Measurements from ENCODE around the gene GIMAP5. TPM values are rescaled to one million over a fixed set of nuclear protein-coding genes. Genes with fewer than 3 reads are reported as not detected.

GIMAP5 gene
- total RNA-seq, 1 experiment from 2014 or later, result not detected

DNA sequence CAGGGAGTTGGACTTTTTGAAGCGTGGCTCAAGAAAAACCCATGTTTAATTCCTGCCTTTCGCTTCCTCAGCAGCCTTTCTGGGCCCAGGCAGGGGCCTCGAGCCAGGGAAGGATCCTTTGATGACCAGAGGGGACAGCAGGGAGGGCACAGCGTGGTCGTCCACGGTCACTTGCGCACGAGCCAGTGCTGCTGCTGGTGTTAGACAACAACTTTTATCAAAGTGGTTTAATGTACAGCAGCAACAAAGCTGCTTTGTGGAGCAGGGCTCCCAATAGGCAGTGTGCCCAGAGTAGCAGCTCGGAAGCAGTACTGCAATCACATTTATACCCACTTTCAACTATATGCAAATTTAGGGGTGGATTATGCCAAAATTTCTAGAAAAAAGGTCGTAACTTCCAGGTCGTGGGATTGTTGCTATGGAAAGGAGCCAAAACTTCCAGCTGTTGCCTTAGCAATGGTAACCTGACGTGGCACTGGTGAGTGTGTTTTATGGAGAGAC lies 14.7 kb upstream of the GIMAP5 start:
- ChIA-PET CTCF (no interaction called here), POLR2A (ENCODE audit: unreplicated experiment) (no interaction called here)
- no peaks in the 10 kb centered on the region for H3K9me2 ChIP-seq (replicated peaks; ENCODE audit: low read length)
- H4K20me1 ChIP-seq (ENCODE audit: low read length), result no peaks in the 10 kb centered on the region
- H3K9ac ChIP-seq (ENCODE audit: low read length), result no peak overlapping the region
- no peaks in the 10 kb centered on the region for H3K79me2 ChIP-seq (ENCODE audit: low read length)
- intact Hi-C loops (cut with micrococcal nuclease), result no loop called here
- H3K36me3 ChIP-seq (ENCODE audit: low read depth, low read length), result no peaks in the 10 kb centered on the region
- H3K4me1 ChIP-seq (ENCODE audit: insufficient read depth, low read length), result no peaks in the 10 kb centered on the region
- H3K27me3 ChIP-seq (ENCODE audit: low read length), result peaks cover 78% of the 10 kb centered on the region
- no peaks in the 10 kb centered on the region for H3K9me3 ChIP-seq (ENCODE audit: low read length)
- H2AFZ ChIP-seq (ENCODE audit: low read length), result no peak overlapping the region
- ATAC-seq (no peak), DNase-seq (no peak)
- no TSS peak for BruUV-seq (replicated peaks)
- no peak for TF ChIP-seq EZH2 (IDR thresholded peaks at IDR 0.05; ENCODE audit: low read length, unreplicated experiment)
- no peak for TF ChIP-seq EZH2phosphoT487 (IDR thresholded peaks at IDR 0.05; ENCODE audit: borderline replicate concordance, low read length)
- TF ChIP-seq, protein P1, sequence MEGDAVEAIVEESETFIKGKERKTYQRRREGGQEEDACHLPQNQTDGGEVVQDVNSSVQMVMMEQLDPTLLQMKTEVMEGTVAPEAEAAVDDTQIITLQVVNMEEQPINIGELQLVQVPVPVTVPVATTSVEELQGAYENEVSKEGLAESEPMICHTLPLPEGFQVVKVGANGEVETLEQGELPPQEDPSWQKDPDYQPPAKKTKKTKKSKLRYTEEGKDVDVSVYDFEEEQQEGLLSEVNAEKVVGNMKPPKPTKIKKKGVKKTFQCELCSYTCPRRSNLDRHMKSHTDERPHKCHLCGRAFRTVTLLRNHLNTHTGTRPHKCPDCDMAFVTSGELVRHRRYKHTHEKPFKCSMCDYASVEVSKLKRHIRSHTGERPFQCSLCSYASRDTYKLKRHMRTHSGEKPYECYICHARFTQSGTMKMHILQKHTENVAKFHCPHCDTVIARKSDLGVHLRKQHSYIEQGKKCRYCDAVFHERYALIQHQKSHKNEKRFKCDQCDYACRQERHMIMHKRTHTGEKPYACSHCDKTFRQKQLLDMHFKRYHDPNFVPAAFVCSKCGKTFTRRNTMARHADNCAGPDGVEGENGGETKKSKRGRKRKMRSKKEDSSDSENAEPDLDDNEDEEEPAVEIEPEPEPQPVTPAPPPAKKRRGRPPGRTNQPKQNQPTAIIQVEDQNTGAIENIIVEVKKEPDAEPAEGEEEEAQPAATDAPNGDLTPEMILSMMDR (conservative IDR thresholded peaks at IDR 0.05; ENCODE audit: low read depth, low read length), result no peak
- H3F3A ChIP-seq (ENCODE audit: low read length, unreplicated experiment), result no peaks in the 10 kb centered on the region
- no peak overlapping the region for H3K27ac ChIP-seq (ENCODE audit: low read length)
- no peak overlapping the region for H3K4me2 ChIP-seq (ENCODE audit: low read length)
- H3K4me3 ChIP-seq (ENCODE audit: low read length), result no peak overlapping the region

DNA sequence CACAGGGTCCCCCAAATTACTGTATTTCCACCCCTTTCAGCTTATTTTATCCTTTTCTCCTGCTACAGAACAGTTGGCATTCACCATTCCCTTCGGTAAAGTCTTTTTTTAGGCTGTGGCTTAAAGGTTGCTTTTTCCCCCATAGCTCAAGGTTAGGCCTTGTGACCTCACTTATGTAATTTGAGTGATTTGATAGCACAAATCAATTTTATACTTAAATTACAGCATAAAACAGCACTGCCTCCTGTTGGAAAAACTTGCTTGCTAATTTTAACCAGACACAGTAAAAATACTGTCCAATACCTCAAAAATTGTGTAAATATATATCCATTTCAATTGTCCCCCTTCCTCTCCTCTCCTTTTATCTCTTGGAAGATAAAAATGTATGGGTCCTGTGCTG lies 13.8 kb upstream of the GIMAP5 start:
- BruUV-seq (replicated peaks), result no TSS peak
- H3K9ac ChIP-seq (ENCODE audit: low read length), result no peak overlapping the region
- H3K27ac ChIP-seq (ENCODE audit: low read length), result no peak overlapping the region
- no peak for ATAC-seq
- peaks cover 69% of the 10 kb centered on the region for H3K27me3 ChIP-seq (ENCODE audit: low read length)
- no peaks in the 10 kb centered on the region for H3K79me2 ChIP-seq (ENCODE audit: low read length)
- no peaks in the 10 kb centered on the region for H3K4me1 ChIP-seq (ENCODE audit: insufficient read depth, low read length)
- no peak for DNase-seq
- ChIA-PET CTCF (no interaction called here), POLR2A (ENCODE audit: unreplicated experiment) (no interaction called here)
- no peak overlapping the region for H3K4me3 ChIP-seq (ENCODE audit: low read length)
- H3K9me3 ChIP-seq (ENCODE audit: low read length), result no peaks in the 10 kb centered on the region
- TF ChIP-seq EZH2 (IDR thresholded peaks at IDR 0.05; ENCODE audit: low read length, unreplicated experiment) (no peak), EZH2phosphoT487 (IDR thresholded peaks at IDR 0.05; ENCODE audit: borderline replicate concordance, low read length) (no peak)
- TF ChIP-seq, protein P1 (conservative IDR thresholded peaks at IDR 0.05; ENCODE audit: low read depth, low read length), result no peak
- no peak overlapping the region for H2AFZ ChIP-seq (ENCODE audit: low read length)
- no peaks in the 10 kb centered on the region for H4K20me1 ChIP-seq (ENCODE audit: low read length)
- H3K36me3 ChIP-seq (ENCODE audit: low read depth, low read length), result no peaks in the 10 kb centered on the region
- no peaks in the 10 kb centered on the region for H3K9me2 ChIP-seq (replicated peaks; ENCODE audit: low read length)
- H3F3A ChIP-seq (ENCODE audit: low read length, unreplicated experiment), result no peaks in the 10 kb centered on the region
- no peak overlapping the region for H3K4me2 ChIP-seq (ENCODE audit: low read length)
- intact Hi-C loops (cut with micrococcal nuclease), result no loop called here

DNA sequence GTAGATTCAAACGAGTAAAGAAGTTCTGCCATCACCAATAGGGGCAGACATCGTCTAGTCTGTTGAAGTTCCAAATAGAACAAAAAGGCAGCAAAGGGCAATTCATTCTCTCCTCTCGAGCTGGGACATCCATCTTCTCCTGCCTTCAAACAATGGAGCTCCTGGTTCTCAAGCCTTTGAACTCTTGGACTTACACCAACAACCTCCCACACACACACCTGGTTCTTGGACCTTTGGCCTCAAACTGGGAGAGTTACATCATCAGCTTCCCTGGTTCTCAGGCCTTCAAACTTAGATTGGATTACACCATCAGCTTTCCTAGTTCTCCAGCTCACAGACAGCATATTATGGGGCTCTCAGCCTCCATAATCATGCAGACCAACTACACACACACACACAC lies 9.8 kb upstream of the GIMAP5 start:
- Histone ChIP-seq H3K79me2 (ENCODE audit: low read length) (no peaks in the 10 kb centered on the region), H4K20me1 (ENCODE audit: low read length) (no peaks in the 10 kb centered on the region), H3K27me3 (ENCODE audit: low read length) (peaks cover 40% of the 10 kb centered on the region), H3K9me2 (replicated peaks; ENCODE audit: low read length) (no peaks in the 10 kb centered on the region), H3K9ac (ENCODE audit: low read length) (no peak overlapping the region), H3K4me3 (ENCODE audit: low read length) (no peak overlapping the region), H3K9me3 (ENCODE audit: low read length) (no peaks in the 10 kb centered on the region), H3K27ac (ENCODE audit: low read length) (no peak overlapping the region), H3K36me3 (ENCODE audit: low read depth, low read length) (no peaks in the 10 kb centered on the region), H3F3A (ENCODE audit: low read length, unreplicated experiment) (no peaks in the 10 kb centered on the region), H3K4me1 (ENCODE audit: insufficient read depth, low read length) (no peaks in the 10 kb centered on the region), H2AFZ (ENCODE audit: low read length) (no peak overlapping the region), H3K4me2 (ENCODE audit: low read length) (no peak overlapping the region)
- intact Hi-C loops (cut with micrococcal nuclease), result no loop called here
- ChIA-PET POLR2A (ENCODE audit: unreplicated experiment) (no interaction called here), CTCF (no interaction called here)
- no peak for DNase-seq
- ATAC-seq, result no peak
- no TSS peak for BruUV-seq (replicated peaks)
- TF ChIP-seq EZH2phosphoT487 (IDR thresholded peaks at IDR 0.05; ENCODE audit: borderline replicate concordance, low read length) (no peak), EZH2 (IDR thresholded peaks at IDR 0.05; ENCODE audit: low read length, unreplicated experiment) (no peak)
